ENCODE data around the gene USP25. TPM values are rescaled to one million over a fixed set of nuclear protein-coding genes. Genes with fewer than 3 reads are reported as not detected.

Gene USP25
- total RNA-seq, 1 experiment from 2014 or later, result 35.1 TPM

DNA sequence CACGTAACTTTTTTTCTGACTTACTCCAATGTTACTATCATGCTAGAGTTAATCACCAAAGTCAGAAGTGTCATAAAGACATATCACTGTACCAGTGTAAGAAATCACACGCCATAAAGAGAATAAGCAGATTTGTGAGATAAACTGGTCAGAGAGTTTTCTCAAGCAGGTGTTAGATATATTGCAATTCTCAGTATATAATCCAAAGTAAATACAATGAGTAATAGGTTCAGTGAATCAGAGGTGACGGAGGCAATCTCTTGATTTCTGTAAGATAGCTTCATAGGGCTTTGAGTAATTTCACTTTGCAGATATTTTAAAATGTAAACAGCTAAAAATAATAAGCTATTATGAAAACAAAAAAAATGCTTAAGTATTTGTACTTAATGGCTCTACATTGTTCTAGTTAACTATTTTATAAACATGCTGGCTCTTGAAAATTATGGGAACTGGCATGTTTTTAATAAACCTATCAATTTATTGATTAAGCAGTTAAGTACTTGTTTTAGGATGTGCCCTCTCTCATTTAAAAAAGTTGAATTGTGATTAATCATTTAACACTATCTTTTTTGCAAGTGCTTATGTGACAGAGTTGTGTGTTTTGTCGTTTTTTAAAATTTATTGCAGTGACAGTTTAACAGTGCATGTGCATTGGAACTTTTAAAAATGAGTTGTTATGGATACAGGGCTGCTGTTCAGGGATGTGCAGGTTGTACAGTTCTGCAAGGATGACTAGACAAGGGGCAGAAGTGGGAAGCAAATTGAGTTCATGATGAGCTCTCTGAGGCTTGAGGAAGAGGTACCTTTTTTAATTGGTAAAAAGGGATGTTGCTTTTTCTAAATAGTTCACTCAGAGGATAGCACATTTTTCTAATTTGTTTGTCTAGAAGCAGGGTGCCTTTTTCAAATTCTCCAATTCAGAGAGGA lies 119.1 kb downstream of the USP25 start:
- Mint-ChIP-seq H3K4me3 (no peak overlapping the region), H3K4me1 (no peaks in the 10 kb centered on the region; a peak in 1 of 4 replicates), H3K27ac (no peak overlapping the region; a peak in 1 of 7 replicates), H3K9me3 (no peaks in the 10 kb centered on the region), H3K36me3 (ENCODE audit: insufficient read depth in 1 of 3, low read depth in 3 of 3) (peaks cover 2 to 8% (median 5%) of the 10 kb centered on the region in 3 experiments; a peak in 5 of 7 replicates), H3K27me3 (ENCODE audit: low read depth) (no peaks in the 10 kb centered on the region)
- Histone ChIP-seq H4K20me1 (ENCODE audit: control insufficient read depth, insufficient read depth, insufficient read length) (no peaks in the 10 kb centered on the region), H3K23me2 (ENCODE audit: insufficient read length, low read depth, low read length, poor library complexity, severe bottlenecking) (no peaks in the 10 kb centered on the region), H4K5ac (ENCODE audit: insufficient read length, low read depth, low read length) (no peak overlapping the region), H3K4me2 (ENCODE audit: insufficient read depth, insufficient read length, low read length) (no peak overlapping the region), H2BK12ac (ENCODE audit: insufficient read length, low read depth, low read length) (no peak overlapping the region), H3K27me3 (ENCODE audit: insufficient read depth, low read length) (no peaks in the 10 kb centered on the region), H3K23ac (ENCODE audit: insufficient read length, low read depth, low read length) (no peak overlapping the region), H2BK120ac (ENCODE audit: low read depth, low read length, poor library complexity, severe bottlenecking) (no peak overlapping the region), H3K4me1 (ENCODE audit: insufficient read depth, low read length) (no peaks in the 10 kb centered on the region), H3K79me1 (ENCODE audit: insufficient read depth, low read depth, low read length, poor library complexity, severe bottlenecking) (no peaks in the 10 kb centered on the region), H3K79me2 (ENCODE audit: insufficient read depth, low read length) (no peaks in the 10 kb centered on the region), H3K9me3 (ENCODE audit: control insufficient read depth, low read depth, low read length) (no peaks in the 10 kb centered on the region), H4K91ac (ENCODE audit: insufficient read length, low read depth, low read length) (no peak overlapping the region), H4K8ac (replicated peaks; ENCODE audit: insufficient read length, low read depth, low read length) (no peak overlapping the region), H2BK15ac (ENCODE audit: low read depth, low read length) (no peak overlapping the region), H3T11ph (ENCODE audit: low read length) (no peak overlapping the region), H2BK5ac (ENCODE audit: insufficient read length, low read length) (no peak overlapping the region), H3K56ac (ENCODE audit: insufficient read length, low read depth, low read length) (no peak overlapping the region), H2AFZ (ENCODE audit: low read length) (no peak overlapping the region), H3K4ac (ENCODE audit: low read depth, low read length) (no peak overlapping the region), H3K9ac (ENCODE audit: extremely low read depth, insufficient read length, low read length) (no peak overlapping the region), H2AK5ac (ENCODE audit: insufficient read length, low read length) (no peak overlapping the region), H2BK20ac (ENCODE audit: low read depth, low read length, poor library complexity, severe bottlenecking) (no peak overlapping the region), H3K14ac (ENCODE audit: insufficient read depth, low read length) (no peak overlapping the region), H3K27ac (ENCODE audit: insufficient read length, low read depth, low read length) (no peak overlapping the region), H3K18ac (ENCODE audit: insufficient read length, low read depth, low read length) (no peak overlapping the region)
- DNase-seq, result no peak
- no CpG with 5 or more reads among the region's 4 CpGs for WGBS (ENCODE audit: extremely low coverage, insufficient read length, low lambda C conversion rate)
- TF ChIP-seq, protein P1, sequence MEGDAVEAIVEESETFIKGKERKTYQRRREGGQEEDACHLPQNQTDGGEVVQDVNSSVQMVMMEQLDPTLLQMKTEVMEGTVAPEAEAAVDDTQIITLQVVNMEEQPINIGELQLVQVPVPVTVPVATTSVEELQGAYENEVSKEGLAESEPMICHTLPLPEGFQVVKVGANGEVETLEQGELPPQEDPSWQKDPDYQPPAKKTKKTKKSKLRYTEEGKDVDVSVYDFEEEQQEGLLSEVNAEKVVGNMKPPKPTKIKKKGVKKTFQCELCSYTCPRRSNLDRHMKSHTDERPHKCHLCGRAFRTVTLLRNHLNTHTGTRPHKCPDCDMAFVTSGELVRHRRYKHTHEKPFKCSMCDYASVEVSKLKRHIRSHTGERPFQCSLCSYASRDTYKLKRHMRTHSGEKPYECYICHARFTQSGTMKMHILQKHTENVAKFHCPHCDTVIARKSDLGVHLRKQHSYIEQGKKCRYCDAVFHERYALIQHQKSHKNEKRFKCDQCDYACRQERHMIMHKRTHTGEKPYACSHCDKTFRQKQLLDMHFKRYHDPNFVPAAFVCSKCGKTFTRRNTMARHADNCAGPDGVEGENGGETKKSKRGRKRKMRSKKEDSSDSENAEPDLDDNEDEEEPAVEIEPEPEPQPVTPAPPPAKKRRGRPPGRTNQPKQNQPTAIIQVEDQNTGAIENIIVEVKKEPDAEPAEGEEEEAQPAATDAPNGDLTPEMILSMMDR (conservative IDR thresholded peaks at IDR 0.05), result no peak
